ENCODE results near the gene IGF2BP3. TPM values are rescaled to one million over a fixed set of nuclear protein-coding genes. Genes with fewer than 3 reads are reported as not detected.

Gene IGF2BP3
- total RNA-seq, 4 donors from 2014 or later = 0.32 to 2.3 (median 1.4) TPM

- TF ChIP-seq CTCF (IDR thresholded peaks at IDR 0.05) = no peak
- no peak for DNase-seq (ENCODE audit: low spot score)
- no peak for ATAC-seq (ENCODE audit: low FRiP score)
Measured at GRCh38 chr7:23467291-23467805, 2.9 kb downstream of the IGF2BP3 start.

GRCh38 chr7:23462846-23463245, 7.4 kb downstream of the IGF2BP3 start:
- no peak for ATAC-seq (ENCODE audit: low FRiP score)

GRCh38 chr7:23458044-23458443, 12.2 kb downstream of the IGF2BP3 start:
- TF ChIP-seq CTCF (IDR thresholded peaks at IDR 0.05) = no peak
- DNase-seq (ENCODE audit: low spot score) = no peak
- no peak for ATAC-seq (ENCODE audit: low FRiP score)

More at GRCh38 chr7:23462846-23463245, 7.4 kb downstream of the IGF2BP3 start:
- no peak for DNase-seq (ENCODE audit: low spot score)
- TF ChIP-seq CTCF (IDR thresholded peaks at IDR 0.05) = no peak

- no peak for ATAC-seq (ENCODE audit: low FRiP score)
Measured at GRCh38 chr7:23456093-23456492, 14.2 kb downstream of the IGF2BP3 start.

GRCh38 chr7:23454881-23455526, 15.3 kb downstream of the IGF2BP3 start:
- DNase-seq (ENCODE audit: low spot score) (no peak), ATAC-seq (ENCODE audit: low FRiP score) (no peak)
- no peak for TF ChIP-seq CTCF (IDR thresholded peaks at IDR 0.05)

More at GRCh38 chr7:23456093-23456492, 14.2 kb downstream of the IGF2BP3 start:
- no peak for DNase-seq (ENCODE audit: low spot score)
- TF ChIP-seq CTCF (IDR thresholded peaks at IDR 0.05) = no peak

GRCh38 chr7:23450518-23450917, 19.8 kb downstream of the IGF2BP3 start:
- no peak for ATAC-seq (ENCODE audit: low FRiP score)
- DNase-seq (ENCODE audit: low spot score) = no peak
- no peak for TF ChIP-seq CTCF (IDR thresholded peaks at IDR 0.05)

- ATAC-seq (ENCODE audit: low FRiP score) (no peak), DNase-seq (ENCODE audit: low spot score) (no peak)
- TF ChIP-seq CTCF (IDR thresholded peaks at IDR 0.05) = no peak
Measured at GRCh38 chr7:23449941-23450340, 20.4 kb downstream of the IGF2BP3 start.
